CD4-positive, alpha-beta memory T cell (primary cell): ENCODE data around the gene ZDHHC14. TPM values are rescaled to one million over a fixed set of nuclear protein-coding genes. Genes with fewer than 3 reads are reported as not detected.

Experiments
- CTCF ChIA-PET: fragments of 350-600 bp; sonication (Branson Sonifier 250); formaldehyde crosslinking; loops from one replicate; lab custom pipeline; 2021; ENCODE audit warnings: inconsistent platforms; ENCODE audit not compliant: partially characterized antibody; lab: Charles Lee
- POLR2A ChIA-PET: fragments of 350-600 bp; sonication (Branson Sonifier 250); formaldehyde crosslinking; loops from one replicate; lab custom pipeline; 2021; ENCODE audit not compliant: partially characterized antibody; lab: Charles Lee
- DNase-seq, 5 donors: peaks; one replicate each; pipeline versions ENCODE4 v3.0.0 to v3.0.0-alpha.2; 2020 to 2022; ENCODE audit warnings: mixed read lengths in 1 of 5
- H3K27ac ChIP-seq: one replicate; pipeline ENCODE4 v1.7.0; 2013; ENCODE audit warnings: low read depth, low read length
- H3K27me3 ChIP-seq: 2 replicates; pipeline ENCODE4 v1.7.0; 2013; ENCODE audit warnings: mild to moderate bottlenecking, low read length, moderate library complexity; ENCODE audit not compliant: insufficient read depth
- H3K36me3 ChIP-seq: 2 replicates; pipeline ENCODE4 v1.7.0; 2013; ENCODE audit warnings: mild to moderate bottlenecking, low read length, moderate library complexity; ENCODE audit not compliant: insufficient read depth
- H3K4me1 ChIP-seq: 2 replicates; pipeline ENCODE4 v1.7.0; 2013; ENCODE audit warnings: mild to moderate bottlenecking, low read length, moderate library complexity; ENCODE audit not compliant: insufficient read depth
- H3K4me3 ChIP-seq, 2 donors: one replicate each; pipeline ENCODE4 v1.7.0; 2013; ENCODE audit warnings: low read length in 2 of 2, mild to moderate bottlenecking in 1 of 2
- H3K9me3 ChIP-seq, 2 donors: one replicate each; pipeline ENCODE4 v1.7.0; 2013; ENCODE audit warnings: low read length in 2 of 2, control low read depth in 1 of 2; ENCODE audit not compliant: control insufficient read depth in 1 of 2
- H3K27ac Mint-ChIP-seq, 7 donors: one replicate each; pipeline ENCODE4 v1.8.0; 2020 to 2021; ENCODE audit warnings: mixed read lengths in 7 of 7, mild to moderate bottlenecking in 6 of 7, inconsistent platforms in 3 of 7, moderate library complexity in 3 of 7
- H3K27me3 Mint-ChIP-seq, 2 donors: one replicate each; pipeline ENCODE4 v1.8.0; 2020 to 2021; ENCODE audit warnings: mixed read lengths in 2 of 2
- H3K36me3 Mint-ChIP-seq, 2 donors: one replicate each; pipeline ENCODE4 v1.8.0; 2020 to 2021; ENCODE audit warnings: mixed read lengths in 2 of 2, inconsistent platforms in 1 of 2, mild to moderate bottlenecking in 1 of 2
- H3K4me1 Mint-ChIP-seq, 4 donors: one replicate each; pipeline ENCODE4 v1.8.0; 2020 to 2021; ENCODE audit warnings: mixed read lengths in 4 of 4, mild to moderate bottlenecking in 1 of 4
- H3K4me3 Mint-ChIP-seq, 8 donors: one replicate each; pipeline ENCODE4 v1.8.0; 2020 to 2021; ENCODE audit warnings: mixed read lengths in 8 of 8, mild to moderate bottlenecking in 7 of 8, moderate library complexity in 6 of 8, inconsistent platforms in 3 of 8
- H3K9me3 Mint-ChIP-seq, 8 donors: one replicate each; pipeline ENCODE4 v1.8.0; 2020 to 2021; ENCODE audit warnings: mixed read lengths in 8 of 8, mild to moderate bottlenecking in 5 of 8, inconsistent platforms in 3 of 8, moderate library complexity in 1 of 8
- intact Hi-C: fragments of 100-400 bp; cut with micrococcal nuclease; formaldehyde crosslinking; loops from one replicate; pipeline ENCODE4 v1.15.1; 2023
- polyA plus RNA-seq, 2 donors: library from polyadenylated mRNA; unstranded; fragments of 300-500 nt; fragmentation: Illumina TruSeq; gene quantifications; one replicate each; pipeline ENCODE4 v1.2.3, GENCODE V29; 2021
- total RNA-seq, 2 experiments: library from RNA; stranded (reverse); gene quantifications; one replicate each; pipeline ENCODE4 v1.2.3, GENCODE V29; 2021

Gene ZDHHC14
- total and polyA plus RNA-seq, 4 experiments from 2014 or later = 1.5 to 1.9 (median 1.7) TPM

GRCh38 chr6:157603971-157604370 lies 223.0 kb downstream of the ZDHHC14 start:
- no peak for DNase-seq
- ChIA-PET POLR2A (no interaction called here), CTCF (no interaction called here)
- Histone ChIP-seq H3K36me3 (no peaks in the 10 kb centered on the region), H3K27ac (no peak overlapping the region), H3K4me3 (no peak overlapping the region), H3K4me1 (no peaks in the 10 kb centered on the region), H3K27me3 (no peaks in the 10 kb centered on the region), H3K9me3 (no peaks in the 10 kb centered on the region)
- Mint-ChIP-seq H3K4me3 (no peak overlapping the region), H3K9me3 (no peaks in the 10 kb centered on the region), H3K4me1 (no peaks in the 10 kb centered on the region), H3K27me3 (no peaks in the 10 kb centered on the region), H3K27ac (no peak overlapping the region), H3K36me3 (no peaks in the 10 kb centered on the region)
- intact Hi-C loops = no loop called here

DNA sequence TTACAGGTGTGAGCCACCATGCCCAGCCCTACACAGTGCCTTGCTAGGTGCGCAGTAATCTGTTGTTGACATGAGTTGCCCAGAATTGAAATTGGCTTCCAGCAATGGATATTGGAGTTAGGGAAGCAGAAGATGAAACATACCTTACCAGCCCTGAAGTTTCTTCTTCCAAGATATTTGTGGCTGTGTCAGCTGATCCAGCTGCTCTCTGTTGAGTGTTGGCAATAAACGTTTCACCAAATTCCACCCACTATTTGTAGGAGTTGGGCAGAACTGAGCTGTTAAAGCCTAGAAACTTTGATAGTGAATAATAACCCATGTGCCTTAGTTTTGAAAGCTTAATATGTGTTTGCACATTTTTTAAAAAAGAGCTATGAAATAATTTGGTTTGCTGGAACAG lies 223.8 kb downstream of the ZDHHC14 start:
- intact Hi-C loops = no loop called here
- Histone ChIP-seq H3K27ac (no peak overlapping the region), H3K36me3 (no peaks in the 10 kb centered on the region), H3K27me3 (no peaks in the 10 kb centered on the region), H3K9me3 (no peaks in the 10 kb centered on the region), H3K4me3 (no peak overlapping the region), H3K4me1 (no peaks in the 10 kb centered on the region)
- H3K4me3 Mint-ChIP-seq = no peak overlapping the region
- no peak for DNase-seq
- ChIA-PET CTCF (no interaction called here), POLR2A (no interaction called here)
- no peaks in the 10 kb centered on the region for H3K27me3 Mint-ChIP-seq
- H3K36me3 Mint-ChIP-seq = no peaks in the 10 kb centered on the region
- no peaks in the 10 kb centered on the region for H3K9me3 Mint-ChIP-seq
- no peaks in the 10 kb centered on the region for H3K4me1 Mint-ChIP-seq
- no peak overlapping the region for H3K27ac Mint-ChIP-seq

- Histone ChIP-seq H3K27me3 (no peaks in the 10 kb centered on the region), H3K4me3 (no peak overlapping the region), H3K4me1 (no peaks in the 10 kb centered on the region), H3K9me3 (no peaks in the 10 kb centered on the region), H3K27ac (no peak overlapping the region), H3K36me3 (no peaks in the 10 kb centered on the region)
- no peak for DNase-seq
- POLR2A ChIA-PET = no interaction called here
- no peaks in the 10 kb centered on the region for H3K36me3 Mint-ChIP-seq
- CTCF ChIA-PET = no interaction called here
- H3K27me3 Mint-ChIP-seq = no peaks in the 10 kb centered on the region
- no peak overlapping the region for H3K4me3 Mint-ChIP-seq
- H3K27ac Mint-ChIP-seq = no peak overlapping the region
- H3K9me3 Mint-ChIP-seq = no peaks in the 10 kb centered on the region
- no peaks in the 10 kb centered on the region for H3K4me1 Mint-ChIP-seq
- intact Hi-C loops = no loop called here
Measured at GRCh38 chr6:157605484-157605883, 224.5 kb downstream of the ZDHHC14 start.

GRCh38 chr6:157606516-157606915 lies 225.5 kb downstream of the ZDHHC14 start:
- Histone ChIP-seq H3K27ac (no peak overlapping the region), H3K36me3 (no peaks in the 10 kb centered on the region), H3K27me3 (no peaks in the 10 kb centered on the region), H3K4me1 (no peaks in the 10 kb centered on the region), H3K4me3 (no peak overlapping the region), H3K9me3 (no peaks in the 10 kb centered on the region)
- H3K4me1 Mint-ChIP-seq = no peaks in the 10 kb centered on the region
- no peaks in the 10 kb centered on the region for H3K9me3 Mint-ChIP-seq
- H3K27ac Mint-ChIP-seq = no peak overlapping the region
- no peak for DNase-seq
- ChIA-PET POLR2A (no interaction called here), CTCF (no interaction called here)
- H3K36me3 Mint-ChIP-seq = no peaks in the 10 kb centered on the region
- intact Hi-C loops = no loop called here
- H3K27me3 Mint-ChIP-seq = no peaks in the 10 kb centered on the region
- H3K4me3 Mint-ChIP-seq = no peak overlapping the region

DNA sequence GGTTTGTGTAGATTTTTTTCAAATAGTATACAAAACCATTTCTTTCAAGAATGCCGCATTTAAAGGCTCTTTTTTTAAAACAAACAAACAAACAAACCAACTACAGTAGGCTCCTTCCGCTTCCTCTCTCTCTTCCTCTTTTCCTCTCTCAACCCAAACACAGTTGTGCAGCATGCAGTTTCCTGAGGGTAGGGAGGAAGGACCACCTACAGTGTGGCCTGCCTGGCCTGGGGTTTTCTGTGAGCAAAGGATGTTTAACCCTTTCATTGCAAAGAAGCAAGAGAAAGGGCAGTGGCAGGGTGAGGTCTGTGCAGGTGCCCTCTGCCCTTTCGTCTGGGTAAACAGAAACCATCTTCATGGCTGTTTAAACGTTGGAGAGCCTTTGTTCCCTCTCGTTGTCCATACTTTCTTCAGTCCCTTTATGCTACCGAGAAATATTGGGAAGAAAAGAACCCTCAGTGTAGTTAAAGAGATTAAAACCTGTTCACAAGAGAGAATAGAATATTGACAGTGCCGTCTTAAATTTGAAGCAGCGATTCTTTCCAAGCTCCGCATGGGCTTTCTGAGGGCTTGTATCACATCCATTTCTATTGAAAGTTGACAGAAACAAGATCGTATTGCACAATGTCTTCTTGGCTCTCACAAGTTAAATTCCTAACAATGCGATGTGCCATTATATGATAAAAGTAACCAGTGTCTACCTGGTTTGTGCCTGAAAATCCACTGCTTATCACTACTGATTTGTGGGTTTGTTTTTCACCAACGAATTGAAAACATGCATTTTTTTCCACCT lies 226.5 kb downstream of the ZDHHC14 start:
- Mint-ChIP-seq H3K27ac (no peak overlapping the region), H3K9me3 (no peaks in the 10 kb centered on the region), H3K4me1 (no peaks in the 10 kb centered on the region), H3K4me3 (no peak overlapping the region), H3K27me3 (no peaks in the 10 kb centered on the region), H3K36me3 (no peaks in the 10 kb centered on the region)
- Histone ChIP-seq H3K27ac (no peak overlapping the region), H3K4me3 (no peak overlapping the region), H3K27me3 (no peaks in the 10 kb centered on the region), H3K36me3 (no peaks in the 10 kb centered on the region), H3K4me1 (no peaks in the 10 kb centered on the region), H3K9me3 (no peaks in the 10 kb centered on the region)
- no peak for DNase-seq
- CTCF ChIA-PET = interaction anchor here (0.5 kb wide), 1 partner anchor 440 kb away, joined by 3 read pairs; no protein-coding TSS in a partner anchor
- intact Hi-C loops = no loop called here
- POLR2A ChIA-PET = no interaction called here

GRCh38 chr6:157608221-157609075 lies 227.5 kb downstream of the ZDHHC14 start:
- Mint-ChIP-seq H3K36me3 (no peaks in the 10 kb centered on the region), H3K27ac (no peak overlapping the region)

DNA sequence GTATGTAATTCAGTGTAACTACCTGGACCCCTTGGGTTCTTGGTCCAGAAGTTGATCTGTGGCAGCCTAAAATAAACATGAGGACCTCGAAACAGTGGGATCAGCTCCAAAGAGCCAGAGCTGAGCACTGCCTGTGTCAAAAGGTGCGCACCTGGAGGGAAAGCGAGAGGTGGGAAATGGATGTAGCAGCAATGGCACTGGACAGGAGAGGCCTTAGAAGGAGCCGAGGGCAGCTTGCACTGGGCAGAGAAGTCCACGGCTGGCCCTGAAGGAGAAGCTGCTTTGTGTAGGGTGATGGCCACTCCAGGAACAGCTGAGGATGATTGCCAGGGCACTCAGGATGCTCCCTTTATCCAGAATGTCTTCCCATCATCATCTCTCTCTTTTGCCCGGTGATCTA lies 228.1 kb downstream of the ZDHHC14 start:
- H3K27me3 Mint-ChIP-seq = no peaks in the 10 kb centered on the region
- no peak for DNase-seq

More at GRCh38 chr6:157608221-157609075, 227.5 kb downstream of the ZDHHC14 start:
- no peaks in the 10 kb centered on the region for H3K27me3 Mint-ChIP-seq
- ChIA-PET CTCF (interaction anchor here (0.5 kb wide), 1 partner anchor 439 kb away, joined by 3 read pairs; no protein-coding TSS in a partner anchor), POLR2A (no interaction called here)
- H3K4me3 ChIP-seq = no peak overlapping the region
- DNase-seq = no peak
- no peaks in the 10 kb centered on the region for H3K4me1 ChIP-seq
- H3K27ac ChIP-seq = no peak overlapping the region
- H3K4me1 Mint-ChIP-seq = no peaks in the 10 kb centered on the region
- no peaks in the 10 kb centered on the region for H3K27me3 ChIP-seq
- H3K9me3 ChIP-seq = no peaks in the 10 kb centered on the region
- H3K4me3 Mint-ChIP-seq = peak overlapping the region in 1 of 8 donors; percentile 25
- H3K9me3 Mint-ChIP-seq = no peaks in the 10 kb centered on the region
- intact Hi-C loops = no loop called here
- no peaks in the 10 kb centered on the region for H3K36me3 ChIP-seq

More for the DNA sequence above, 228.1 kb downstream of the ZDHHC14 start:
- H3K36me3 Mint-ChIP-seq = no peaks in the 10 kb centered on the region
- H3K4me1 ChIP-seq = no peaks in the 10 kb centered on the region
- CTCF ChIA-PET = no interaction called here
- POLR2A ChIA-PET = no interaction called here
- no peaks in the 10 kb centered on the region for H3K27me3 ChIP-seq
- H3K36me3 ChIP-seq = no peaks in the 10 kb centered on the region
- H3K9me3 ChIP-seq = no peaks in the 10 kb centered on the region
- intact Hi-C loops = no loop called here
- no peaks in the 10 kb centered on the region for H3K4me1 Mint-ChIP-seq
- H3K4me3 Mint-ChIP-seq = no peak overlapping the region
- no peaks in the 10 kb centered on the region for H3K9me3 Mint-ChIP-seq
- no peak overlapping the region for H3K27ac ChIP-seq
- H3K27ac Mint-ChIP-seq = no peak overlapping the region
- H3K4me3 ChIP-seq = no peak overlapping the region
